Mucosa of rectum (tissue), 2 donors: Measurements from ENCODE around the gene MYMK.

Experiments used
- H3K27ac ChIP-seq, 2 donors: one replicate each; pipeline ENCODE4 v1.7.0; 2013; ENCODE audit warnings: inconsistent platforms in 2 of 2, low read depth in 2 of 2, low read length in 2 of 2
- H3K27me3 ChIP-seq, 2 donors: one replicate each; pipeline ENCODE4 v1.7.0; 2013; ENCODE audit warnings: low read length in 2 of 2; ENCODE audit not compliant: control insufficient read depth in 2 of 2, insufficient read depth in 2 of 2
- H3K36me3 ChIP-seq, 2 donors: one replicate each; pipeline ENCODE4 v1.7.0; 2013; ENCODE audit warnings: low read length in 2 of 2; ENCODE audit not compliant: control insufficient read depth in 2 of 2, insufficient read depth in 2 of 2
- H3K4me1 ChIP-seq, 2 donors: one replicate each; pipeline ENCODE4 v1.7.0; 2013; ENCODE audit warnings: low read length in 2 of 2, mild to moderate bottlenecking in 1 of 2; ENCODE audit not compliant: control insufficient read depth in 2 of 2, insufficient read depth in 2 of 2
- H3K4me3 ChIP-seq, 2 donors: one replicate each; pipeline ENCODE4 v1.7.0; 2013; ENCODE audit warnings: low read length in 2 of 2
- H3K9ac ChIP-seq, 2 donors: one replicate each; pipeline ENCODE4 v1.7.0; 2013; ENCODE audit warnings: low read length in 2 of 2, low read depth in 1 of 2, mild to moderate bottlenecking in 1 of 2
- H3K9me3 ChIP-seq, 2 donors: one replicate each; pipeline ENCODE4 v1.7.0; 2013; ENCODE audit warnings: low read length in 2 of 2; ENCODE audit not compliant: control insufficient read depth in 2 of 2
- donor health status: healthy.
- donor health status: Normal muscosa, but diverticular disease.

The MYMK gene

DNA sequence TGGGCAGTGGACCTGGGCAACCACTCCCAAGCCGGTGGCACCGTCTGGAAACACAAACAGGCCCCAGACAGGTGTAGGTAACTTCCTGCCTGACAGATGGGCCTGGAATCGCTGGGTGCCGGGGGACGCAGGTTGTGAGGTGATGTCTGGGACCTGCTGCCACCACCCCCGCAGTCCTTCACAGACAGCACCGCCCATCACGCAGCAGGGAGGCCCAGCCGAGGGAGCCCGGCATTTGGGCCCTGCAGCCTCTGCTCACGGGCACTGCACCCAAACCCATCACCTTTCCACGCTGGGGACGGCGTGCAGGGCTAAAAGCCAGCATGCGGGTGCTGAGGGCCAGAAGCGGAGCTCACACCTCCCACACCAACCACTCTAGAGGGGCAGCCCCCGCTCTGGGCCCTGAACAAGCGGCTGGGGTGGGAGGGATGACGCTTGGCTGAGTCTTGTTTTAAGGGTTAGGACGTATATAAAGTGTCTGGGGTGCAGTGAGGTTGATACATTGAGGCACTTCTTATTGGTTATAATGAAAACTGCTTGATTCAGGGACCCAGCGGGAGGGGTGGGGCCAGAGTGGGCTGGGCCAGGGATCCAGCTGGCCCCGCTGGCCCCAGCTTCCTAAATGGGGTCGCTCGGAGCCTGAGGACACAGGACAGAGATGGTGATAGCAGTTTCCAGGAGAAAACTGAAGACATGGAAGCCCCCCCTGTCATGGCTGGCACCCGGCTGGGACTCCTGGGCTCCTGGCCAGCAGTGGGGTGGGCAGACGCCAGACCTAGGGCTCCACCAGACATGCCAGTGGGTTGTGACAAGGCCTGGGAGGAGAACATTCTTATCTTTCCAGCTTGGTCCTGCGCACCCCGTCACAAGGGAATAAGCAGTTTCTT is 11.3 kb downstream of the MYMK start:
- Histone ChIP-seq H3K27ac (no peak overlapping the region), H3K9ac (no peak overlapping the region)

GRCh38 chr9:133512253-133513213 is 12.2 kb downstream of the MYMK start:
- Histone ChIP-seq H3K9ac (no peak overlapping the region), H3K27me3 (peaks cover 3 to 4% of the 10 kb centered on the region in 2 donors), H3K4me1 (peaks cover 11% of the 10 kb centered on the region in 2 donors), H3K36me3 (no peaks in the 10 kb centered on the region), H3K27ac (no peak overlapping the region), H3K9me3 (peaks cover 0 to 3% of the 10 kb centered on the region in 2 donors), H3K4me3 (no peak overlapping the region)

More for the DNA sequence above, 11.3 kb downstream of the MYMK start:
- Histone ChIP-seq H3K4me3 (no peak overlapping the region), H3K27me3 (no peaks in the 10 kb centered on the region), H3K9me3 (peaks cover 0 to 3% of the 10 kb centered on the region in 2 donors), H3K36me3 (no peaks in the 10 kb centered on the region), H3K4me1 (peaks cover 11% of the 10 kb centered on the region in 2 donors)

DNA sequence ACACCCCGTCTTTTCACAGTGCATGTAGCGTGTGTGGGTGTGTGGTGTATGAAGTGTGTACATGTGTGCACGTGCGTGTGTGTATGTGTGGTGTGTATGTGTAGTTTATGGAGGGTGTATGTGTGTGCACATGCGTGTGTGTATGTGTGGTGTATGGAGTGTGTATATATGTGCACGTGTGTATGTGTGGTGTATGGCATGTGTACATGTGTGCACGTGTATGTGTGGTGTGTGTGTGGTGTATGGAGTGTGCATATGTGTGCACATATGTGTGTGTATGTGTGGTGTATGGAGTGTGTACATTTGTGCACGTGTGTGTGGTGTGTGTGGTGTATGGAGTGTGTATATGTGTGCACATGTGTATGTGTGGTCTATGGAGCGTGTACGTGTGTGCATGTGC is 13.2 kb downstream of the MYMK start:
- Histone ChIP-seq H3K27me3 (peaks cover 3 to 4% of the 10 kb centered on the region in 2 donors), H3K36me3 (no peaks in the 10 kb centered on the region), H3K27ac (no peak overlapping the region), H3K4me3 (no peak overlapping the region), H3K9me3 (peaks cover 0 to 3% of the 10 kb centered on the region in 2 donors), H3K4me1 (peaks cover 11 to 14% of the 10 kb centered on the region in 2 donors), H3K9ac (no peak overlapping the region)

GRCh38 chr9:133510926-133511505 is 13.7 kb downstream of the MYMK start:
- Histone ChIP-seq H3K27me3 (peaks cover 3 to 4% of the 10 kb centered on the region in 2 donors), H3K9ac (no peak overlapping the region), H3K27ac (no peak overlapping the region), H3K9me3 (peaks cover 0 to 3% of the 10 kb centered on the region in 2 donors), H3K4me1 (peaks cover 11 to 14% of the 10 kb centered on the region in 2 donors), H3K4me3 (no peak overlapping the region), H3K36me3 (no peaks in the 10 kb centered on the region)

- peak overlapping the region; percentile 37 to 39 for H3K4me3 ChIP-seq
- no peak overlapping the region for H3K9ac ChIP-seq
- no peaks in the 10 kb centered on the region for H3K36me3 ChIP-seq
- H3K27ac ChIP-seq, result no peak overlapping the region
- H3K4me1 ChIP-seq, result peaks cover 11 to 14% of the 10 kb centered on the region in 2 donors
- H3K9me3 ChIP-seq, result peaks cover 0 to 3% of the 10 kb centered on the region in 2 donors
- H3K27me3 ChIP-seq, result peaks cover 3 to 4% of the 10 kb centered on the region in 2 donors
Measured at GRCh38 chr9:133509179-133510083, 15.3 kb downstream of the MYMK start.

DNA sequence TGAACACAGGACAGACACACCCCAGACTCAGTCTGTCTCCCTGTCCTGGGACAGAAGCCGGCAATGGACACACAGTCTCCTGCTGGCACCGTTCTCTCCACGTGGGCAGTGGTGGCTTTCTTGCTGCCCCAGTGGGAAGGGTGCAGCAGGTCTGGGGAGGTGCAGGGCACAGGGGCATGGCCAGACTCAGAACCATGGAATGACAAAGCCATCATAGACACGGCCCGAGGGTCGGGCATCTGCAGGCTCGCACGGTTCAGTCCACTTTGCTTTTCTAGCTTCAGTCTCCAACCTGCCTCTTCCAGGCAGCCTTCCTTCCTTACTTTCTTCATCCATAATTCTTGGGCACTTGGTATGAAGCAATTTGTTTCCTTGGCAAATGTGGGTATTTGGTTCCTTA is 16.7 kb downstream of the MYMK start:
- Histone ChIP-seq H3K27me3 (peaks cover 3 to 4% of the 10 kb centered on the region in 2 donors), H3K27ac (no peak overlapping the region), H3K4me3 (no peak overlapping the region), H3K9ac (no peak overlapping the region), H3K4me1 (peaks cover 11 to 14% of the 10 kb centered on the region in 2 donors), H3K36me3 (no peaks in the 10 kb centered on the region), H3K9me3 (peaks cover 0 to 3% of the 10 kb centered on the region in 2 donors)

GRCh38 chr9:133507246-133507965 is 17.4 kb downstream of the MYMK start:
- Histone ChIP-seq H3K4me1 (peaks cover 11 to 14% of the 10 kb centered on the region in 2 donors), H3K4me3 (no peak overlapping the region), H3K9me3 (peaks cover under 1 to 3% of the 10 kb centered on the region in 2 donors), H3K36me3 (no peaks in the 10 kb centered on the region), H3K27ac (no peak overlapping the region), H3K9ac (no peak overlapping the region), H3K27me3 (peaks cover 3 to 4% of the 10 kb centered on the region in 2 donors)

- Histone ChIP-seq H3K36me3 (no peaks in the 10 kb centered on the region), H3K9ac (no peak overlapping the region), H3K9me3 (peaks cover 5 to 6% of the 10 kb centered on the region in 2 donors), H3K27ac (no peak overlapping the region), H3K27me3 (peaks cover 3 to 4% of the 10 kb centered on the region in 2 donors), H3K4me3 (no peak overlapping the region), H3K4me1 (peaks cover 11 to 14% of the 10 kb centered on the region in 2 donors)
Measured at GRCh38 chr9:133506653-133507038, 18.1 kb downstream of the MYMK start.
